GM23248 (cell line): ENCODE measurements around the gene DLG1.
"Not testable (repeated sequence)": the region's sequence is repeated elsewhere in the genome, so short reads cannot be mapped to it uniquely, and the experiment has no call there.

Source experiments
- EZH2 ChIP-seq: fragments of 200-600 bp; sonication (generic); IDR thresholded peaks from 2 replicates; pipeline ENCODE4 v1.6.1; 2018; ENCODE audit warnings: antibody characterized with exemption, mild to moderate bottlenecking; ENCODE audit not compliant: insufficient read depth, poor library complexity, severe bottlenecking
- EZH2phosphoT487 ChIP-seq: fragments of 200-600 bp; sonication (generic); IDR thresholded peaks from 2 replicates; pipeline ENCODE4 v1.6.1; 2018; ENCODE audit warnings: antibody characterized with exemption, moderate library complexity, mild to moderate bottlenecking, low read depth; ENCODE audit not compliant: insufficient read depth

- not testable (repeated sequence) for TF ChIP-seq EZH2, EZH2phosphoT487
Observed at GRCh38 chr3:197276808-197277207, 21.6 kb downstream of the DLG1 start.
